ENCODE measurements around the gene WBP2. TPM values are rescaled to one million over a fixed set of nuclear protein-coding genes. Genes with fewer than 3 reads are reported as not detected.

Gene WBP2
- total RNA-seq, 2 donors from 2014 or later: 74.3 to 82.7 TPM

- peaks cover 71% of the 10 kb centered on the region for H3K36me3 ChIP-seq (ENCODE audit: control insufficient read depth, insufficient read depth, low read length)
- no peak overlapping the region for H3K9ac ChIP-seq (ENCODE audit: extremely low read depth, low read length, poor library complexity, severe bottlenecking)
Measured at GRCh38 chr17:75815399-75815798, 39.7 kb downstream of the WBP2 start.

DNA sequence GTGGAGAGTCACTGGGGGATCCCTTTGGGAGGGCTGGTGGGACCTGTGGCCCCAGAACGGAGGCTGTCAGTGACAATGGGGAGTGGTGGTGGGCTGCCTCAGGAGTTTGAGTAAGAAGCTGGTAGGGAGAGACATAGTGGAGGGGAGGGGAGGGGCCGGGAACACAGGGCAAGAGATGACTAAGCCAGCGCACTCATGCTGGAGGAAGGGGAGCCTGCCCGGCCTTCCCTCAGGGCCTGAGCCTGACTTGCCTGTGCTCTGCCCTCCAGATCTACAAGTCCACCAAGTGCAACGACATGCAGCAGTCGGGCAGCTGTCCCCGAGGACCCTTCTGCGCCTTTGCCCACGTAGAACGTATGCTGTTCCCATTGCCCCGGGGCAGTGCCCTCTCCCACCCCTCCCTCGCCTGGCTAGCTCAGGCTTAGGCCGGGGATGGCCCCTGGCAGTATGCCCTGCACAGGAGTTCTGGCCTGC is 40.2 kb downstream of the WBP2 start:
- DNase-seq: no peak
- WGBS, 2 experiments (ENCODE audit: insufficient coverage in 1 of 2, insufficient read length in 1 of 2): 93% methylated on average over 6 to 13 of the region's 13 CpGs
- Histone ChIP-seq H3K27me3 (ENCODE audit: control insufficient read depth, insufficient read depth, low read length, poor library complexity, severe bottlenecking) (no peaks in the 10 kb centered on the region), H3K27ac (ENCODE audit: low read depth, low read length) (no peak overlapping the region), H3K36me3 (ENCODE audit: control insufficient read depth, insufficient read depth, low read length) (peaks cover 68% of the 10 kb centered on the region), H3K4me1 (ENCODE audit: control insufficient read depth, insufficient read depth, low read length) (no peaks in the 10 kb centered on the region), H3K9me3 (ENCODE audit: control insufficient read depth, low read length) (no peaks in the 10 kb centered on the region), H3K9ac (ENCODE audit: extremely low read depth, low read length, poor library complexity, severe bottlenecking) (no peak overlapping the region), H3K4me3 (ENCODE audit: low read length) (no peak overlapping the region)
- Mint-ChIP-seq H3K27ac (no peak overlapping the region), H3K27me3 (ENCODE audit: insufficient read depth) (no peaks in the 10 kb centered on the region), H3K4me1 (no peaks in the 10 kb centered on the region), H3K9me3 (no peaks in the 10 kb centered on the region), H3K36me3 (ENCODE audit: low read depth) (peaks cover 56% of the 10 kb centered on the region), H3K4me3 (no peak overlapping the region)
- TF ChIP-seq, protein P1, sequence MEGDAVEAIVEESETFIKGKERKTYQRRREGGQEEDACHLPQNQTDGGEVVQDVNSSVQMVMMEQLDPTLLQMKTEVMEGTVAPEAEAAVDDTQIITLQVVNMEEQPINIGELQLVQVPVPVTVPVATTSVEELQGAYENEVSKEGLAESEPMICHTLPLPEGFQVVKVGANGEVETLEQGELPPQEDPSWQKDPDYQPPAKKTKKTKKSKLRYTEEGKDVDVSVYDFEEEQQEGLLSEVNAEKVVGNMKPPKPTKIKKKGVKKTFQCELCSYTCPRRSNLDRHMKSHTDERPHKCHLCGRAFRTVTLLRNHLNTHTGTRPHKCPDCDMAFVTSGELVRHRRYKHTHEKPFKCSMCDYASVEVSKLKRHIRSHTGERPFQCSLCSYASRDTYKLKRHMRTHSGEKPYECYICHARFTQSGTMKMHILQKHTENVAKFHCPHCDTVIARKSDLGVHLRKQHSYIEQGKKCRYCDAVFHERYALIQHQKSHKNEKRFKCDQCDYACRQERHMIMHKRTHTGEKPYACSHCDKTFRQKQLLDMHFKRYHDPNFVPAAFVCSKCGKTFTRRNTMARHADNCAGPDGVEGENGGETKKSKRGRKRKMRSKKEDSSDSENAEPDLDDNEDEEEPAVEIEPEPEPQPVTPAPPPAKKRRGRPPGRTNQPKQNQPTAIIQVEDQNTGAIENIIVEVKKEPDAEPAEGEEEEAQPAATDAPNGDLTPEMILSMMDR (conservative IDR thresholded peaks at IDR 0.05): no peak

More at GRCh38 chr17:75815399-75815798, 39.7 kb downstream of the WBP2 start:
- H3K27me3 Mint-ChIP-seq (ENCODE audit: insufficient read depth): no peaks in the 10 kb centered on the region
- no peak overlapping the region for H3K4me3 Mint-ChIP-seq
- Histone ChIP-seq H3K27ac (ENCODE audit: low read depth, low read length) (no peak overlapping the region), H3K4me1 (ENCODE audit: control insufficient read depth, insufficient read depth, low read length) (no peaks in the 10 kb centered on the region), H3K4me3 (ENCODE audit: low read length) (no peak overlapping the region), H3K9me3 (ENCODE audit: control insufficient read depth, low read length) (no peaks in the 10 kb centered on the region), H3K27me3 (ENCODE audit: control insufficient read depth, insufficient read depth, low read length, poor library complexity, severe bottlenecking) (no peaks in the 10 kb centered on the region)
- H3K27ac Mint-ChIP-seq: no peak overlapping the region
- H3K9me3 Mint-ChIP-seq: no peaks in the 10 kb centered on the region
- WGBS, 2 experiments (ENCODE audit: insufficient coverage in 1 of 2, insufficient read length in 1 of 2): 94 to 100% methylated on average over 3 of the region's 3 CpGs
- TF ChIP-seq, protein P1 (conservative IDR thresholded peaks at IDR 0.05): no peak
- H3K4me1 Mint-ChIP-seq: no peaks in the 10 kb centered on the region
- peaks cover 56% of the 10 kb centered on the region for H3K36me3 Mint-ChIP-seq (ENCODE audit: low read depth)
- no peak for DNase-seq

DNA sequence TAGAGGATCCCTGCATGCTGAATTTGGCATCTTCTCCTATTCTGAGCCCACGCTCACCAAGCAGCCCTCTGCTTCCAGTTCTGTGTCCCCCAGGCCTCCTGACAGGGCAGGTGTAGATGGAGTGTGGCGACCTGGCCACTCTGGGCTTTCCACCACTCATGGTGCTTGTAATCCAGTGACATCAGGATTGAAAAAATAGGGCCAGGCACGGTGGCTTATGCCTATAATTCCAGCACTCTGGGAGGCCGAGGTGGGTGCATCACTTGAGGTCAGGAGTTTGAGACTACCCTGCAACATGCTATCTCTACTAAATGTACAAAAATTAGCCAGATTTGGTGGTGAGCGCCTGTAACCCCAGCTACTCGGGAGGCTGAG is 41.1 kb downstream of the WBP2 start:
- Mint-ChIP-seq H3K9me3 (no peaks in the 10 kb centered on the region), H3K4me1 (no peaks in the 10 kb centered on the region), H3K27me3 (ENCODE audit: insufficient read depth) (no peaks in the 10 kb centered on the region), H3K36me3 (ENCODE audit: low read depth) (peaks cover 48% of the 10 kb centered on the region), H3K27ac (no peak overlapping the region), H3K4me3 (no peak overlapping the region)
- no peaks in the 10 kb centered on the region for H3K4me1 ChIP-seq (ENCODE audit: control insufficient read depth, insufficient read depth, low read length)
- H3K9ac ChIP-seq (ENCODE audit: extremely low read depth, low read length, poor library complexity, severe bottlenecking): no peak overlapping the region
- H3K4me3 ChIP-seq (ENCODE audit: low read length): no peak overlapping the region
- H3K27me3 ChIP-seq (ENCODE audit: control insufficient read depth, insufficient read depth, low read length, poor library complexity, severe bottlenecking): no peaks in the 10 kb centered on the region
- peaks cover 66% of the 10 kb centered on the region for H3K36me3 ChIP-seq (ENCODE audit: control insufficient read depth, insufficient read depth, low read length)
- H3K27ac ChIP-seq (ENCODE audit: low read depth, low read length): no peak overlapping the region
- H3K9me3 ChIP-seq (ENCODE audit: control insufficient read depth, low read length): no peaks in the 10 kb centered on the region
- TF ChIP-seq, protein P1 (conservative IDR thresholded peaks at IDR 0.05): no peak
- DNase-seq: no peak
- WGBS, 2 experiments (ENCODE audit: insufficient coverage in 1 of 2, insufficient read length in 1 of 2): 95 to 98% methylated on average over 5 to 6 of the region's 6 CpGs
